ENCODE results near the gene TPX2.
"Not testable (repeated sequence)": the region's sequence is repeated elsewhere in the genome, so short reads cannot be mapped to it uniquely, and the experiment has no call there.

TPX2 gene

GRCh38 chr20:31818376-31818908, 79.4 kb downstream of the TPX2 start:
- DNase-seq, result no peak

GRCh38 chr20:31819083-31819784, 80.1 kb downstream of the TPX2 start, which contains the start of gene MYLK2:
TSS of gene MYLK2 (plus strand) at chr20:31819356. CDS start at chr20:31819581, 225 bp downstream.
- no peak for DNase-seq

- no peak for DNase-seq
Observed at GRCh38 chr20:31820228-31820627, 81.1 kb downstream of the TPX2 start.

- DNase-seq, result no peak
Observed at GRCh38 chr20:31821427-31821826, 82.3 kb downstream of the TPX2 start.

- DNase-seq, result peak; percentile 41
Observed at GRCh38 chr20:31822421-31823330, 83.6 kb downstream of the TPX2 start.

- DNase-seq, result no peak
Observed at GRCh38 chr20:31823360-31824124, 84.5 kb downstream of the TPX2 start.

GRCh38 chr20:31824125-31824485, 85.0 kb downstream of the TPX2 start:
- no peak for DNase-seq

GRCh38 chr20:31824554-31825313, 85.6 kb downstream of the TPX2 start:
- DNase-seq, result no peak

GRCh38 chr20:31826074-31826473, 87.0 kb downstream of the TPX2 start:
- DNase-seq, result no peak

- no peak for DNase-seq
Observed at GRCh38 chr20:31827059-31827458, 88.0 kb downstream of the TPX2 start.

- DNase-seq, result not testable (repeated sequence)
Observed at GRCh38 chr20:31828016-31828415, 88.9 kb downstream of the TPX2 start.

GRCh38 chr20:31829731-31830130, 90.6 kb downstream of the TPX2 start:
- DNase-seq, result no peak

GRCh38 chr20:31830406-31830981, 91.4 kb downstream of the TPX2 start:
- DNase-seq, result no peak

GRCh38 chr20:31831211-31831610, 92.1 kb downstream of the TPX2 start:
- DNase-seq, result no peak

- no peak for DNase-seq
Observed at GRCh38 chr20:31831771-31832306, 92.7 kb downstream of the TPX2 start.

GRCh38 chr20:31833130-31833930, 94.2 kb downstream of the TPX2 start:
- DNase-seq, result peak; percentile 52

GRCh38 chr20:31833931-31834521, 94.9 kb downstream of the TPX2 start:
- DNase-seq, result no peak

GRCh38 chr20:31835554-31835953, 96.5 kb downstream of the TPX2 start:
- DNase-seq, result no peak

GRCh38 chr20:31835977-31836852, 97.1 kb downstream of the TPX2 start:
- DNase-seq, result peak; percentile 69
